HG02970 (cell line): ENCODE data around the gene ARG1.
"Not testable (repeated sequence)": the region's sequence is repeated elsewhere in the genome, so short reads cannot be mapped to it uniquely, and the experiment has no call there.

Experiments used
- ATAC-seq: cut with Tn5 transposase; IDR thresholded peaks from one replicate; pipeline ENCODE4 v1.9.1; 2021; ENCODE audit warnings: mild to moderate bottlenecking, moderate library complexity, moderate number of reproducible peaks; ENCODE audit not compliant: unreplicated experiment, low FRiP score

ARG1 gene

GRCh38 chr6:131572686-131573415 lies at the start of gene ARG1:
TSS of gene ARG1 (plus strand) at chr6:131573226. CDS start at chr6:131573283, 57 bp downstream.
- ATAC-seq: no peak

GRCh38 chr6:131523988-131524673 lies 48.9 kb upstream of the ARG1 start:
- ATAC-seq: no peak

GRCh38 chr6:131524695-131525336 lies 48.2 kb upstream of the ARG1 start:
- ATAC-seq: no peak

GRCh38 chr6:131530936-131531335 lies 42.1 kb upstream of the ARG1 start:
- not testable (repeated sequence) for ATAC-seq

GRCh38 chr6:131531681-131532080 lies 41.3 kb upstream of the ARG1 start:
- not testable (repeated sequence) for ATAC-seq

GRCh38 chr6:131532580-131533039 lies 40.4 kb upstream of the ARG1 start:
- no peak for ATAC-seq

GRCh38 chr6:131538615-131539014 lies 34.4 kb upstream of the ARG1 start:
- not testable (repeated sequence) for ATAC-seq

GRCh38 chr6:131545317-131545716 lies 27.7 kb upstream of the ARG1 start:
- no peak for ATAC-seq

- no peak for ATAC-seq
Measured at GRCh38 chr6:131547488-131547887, 25.5 kb upstream of the ARG1 start.

GRCh38 chr6:131548441-131548840 lies 24.6 kb upstream of the ARG1 start:
- no peak for ATAC-seq

GRCh38 chr6:131549811-131550210 lies 23.2 kb upstream of the ARG1 start:
- ATAC-seq: no peak

- ATAC-seq: no peak
Measured at GRCh38 chr6:131551902-131552301, 21.1 kb upstream of the ARG1 start.

- no peak for ATAC-seq
Measured at GRCh38 chr6:131552572-131552971, 20.5 kb upstream of the ARG1 start.

- ATAC-seq: no peak
Measured at GRCh38 chr6:131555992-131556391, 17.0 kb upstream of the ARG1 start.

GRCh38 chr6:131558922-131559321 lies 14.1 kb upstream of the ARG1 start:
- ATAC-seq: no peak

- ATAC-seq: no peak
Measured at GRCh38 chr6:131561925-131562707, 10.9 kb upstream of the ARG1 start.

GRCh38 chr6:131565056-131565455 lies 8.0 kb upstream of the ARG1 start:
- no peak for ATAC-seq

- no peak for ATAC-seq
Measured at GRCh38 chr6:131568726-131569125, 4.3 kb upstream of the ARG1 start.

- no peak for ATAC-seq
Measured at GRCh38 chr6:131574133-131574532, 1.1 kb downstream of the ARG1 start.

GRCh38 chr6:131574686-131575085 lies 1.7 kb downstream of the ARG1 start:
- ATAC-seq: no peak
